Measurements from ENCODE around the gene MRPL36.
"Not testable (repeated sequence)": the region's sequence is repeated elsewhere in the genome, so short reads cannot be mapped to it uniquely, and the experiment has no call there.

The MRPL36 gene

GRCh38 chr5:1816495-1817089 is 17.0 kb upstream of the MRPL36 start:
- DNase-seq, result not testable (repeated sequence)

GRCh38 chr5:1815881-1816292 is 16.2 kb upstream of the MRPL36 start:
- DNase-seq, result no peak

GRCh38 chr5:1815071-1815786 is 15.6 kb upstream of the MRPL36 start:
- no peak for DNase-seq

DNA sequence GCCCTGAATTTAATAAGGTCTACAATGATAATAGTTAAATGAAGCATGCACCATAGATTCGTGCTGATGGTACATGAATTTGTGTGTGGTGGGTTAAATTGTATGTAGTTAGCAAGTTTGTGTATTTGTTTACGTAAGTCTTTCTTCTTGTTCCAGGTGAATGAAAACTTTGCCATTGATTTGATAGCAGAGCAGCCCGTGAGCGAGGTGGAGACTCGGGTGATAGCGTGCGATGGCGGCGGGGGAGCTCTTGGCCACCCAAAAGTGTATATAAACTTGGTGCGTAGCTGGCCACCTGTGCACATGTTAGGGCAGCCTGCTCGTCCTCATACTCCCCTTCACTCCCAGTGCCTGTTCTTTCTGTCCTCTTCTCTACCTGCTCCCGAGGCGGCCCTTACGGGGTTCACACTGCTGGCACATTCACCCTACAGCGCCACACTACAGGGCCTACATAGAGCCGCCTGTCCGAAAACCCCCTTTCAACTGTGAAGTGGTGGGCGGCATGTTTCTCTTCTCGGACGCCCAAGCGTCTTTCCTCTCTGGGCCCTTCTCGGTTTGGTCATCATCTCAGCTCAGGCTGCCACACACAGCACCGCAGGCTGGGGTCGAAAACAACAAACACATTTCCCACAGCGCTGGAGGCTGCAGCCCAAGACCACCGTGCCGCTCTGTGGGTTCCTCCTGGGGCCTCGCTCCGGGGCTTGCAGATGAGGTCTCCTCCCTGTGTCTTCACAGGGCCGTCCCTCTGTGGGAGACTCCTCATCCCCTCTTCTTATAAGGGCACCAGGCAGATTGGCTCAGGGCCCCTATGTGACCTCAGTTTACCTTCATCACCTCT is 14.8 kb upstream of the MRPL36 start:
- DNase-seq, result no peak

- DNase-seq, result no peak
Measured at GRCh38 chr5:1810581-1811101, 11.0 kb upstream of the MRPL36 start.

DNA sequence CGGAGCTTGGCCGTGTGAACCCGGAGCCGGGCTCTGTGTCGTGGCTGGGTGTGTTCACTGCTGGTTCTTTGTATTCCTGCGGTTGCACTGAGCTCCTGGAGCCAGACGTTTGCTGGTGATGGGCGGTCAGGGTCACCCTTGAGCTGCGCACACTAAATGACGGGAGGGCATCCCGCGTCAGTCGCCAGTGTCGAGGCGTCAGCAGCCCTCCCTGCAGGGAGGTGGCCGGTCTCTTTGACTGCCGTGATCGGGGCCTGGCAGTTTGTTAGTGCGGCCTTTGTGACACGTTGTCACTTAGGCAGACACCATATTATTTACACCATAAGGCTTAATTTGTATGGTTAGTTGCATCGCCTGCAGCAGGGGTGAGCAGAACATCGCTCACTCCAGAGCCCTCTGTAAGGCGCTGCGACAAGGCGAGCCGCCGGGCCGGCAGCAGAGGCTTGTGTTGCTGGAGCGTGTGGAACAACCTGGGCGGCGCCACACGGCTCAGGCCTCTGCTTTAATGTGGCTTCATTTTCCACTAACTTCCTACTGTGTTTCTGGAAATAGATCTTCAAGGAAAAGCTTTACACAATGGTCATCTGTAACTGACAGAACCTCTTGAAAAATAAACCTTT is 9.9 kb upstream of the MRPL36 start:
- no peak for DNase-seq

GRCh38 chr5:1808439-1808838 is 8.8 kb upstream of the MRPL36 start:
- no peak for DNase-seq

DNA sequence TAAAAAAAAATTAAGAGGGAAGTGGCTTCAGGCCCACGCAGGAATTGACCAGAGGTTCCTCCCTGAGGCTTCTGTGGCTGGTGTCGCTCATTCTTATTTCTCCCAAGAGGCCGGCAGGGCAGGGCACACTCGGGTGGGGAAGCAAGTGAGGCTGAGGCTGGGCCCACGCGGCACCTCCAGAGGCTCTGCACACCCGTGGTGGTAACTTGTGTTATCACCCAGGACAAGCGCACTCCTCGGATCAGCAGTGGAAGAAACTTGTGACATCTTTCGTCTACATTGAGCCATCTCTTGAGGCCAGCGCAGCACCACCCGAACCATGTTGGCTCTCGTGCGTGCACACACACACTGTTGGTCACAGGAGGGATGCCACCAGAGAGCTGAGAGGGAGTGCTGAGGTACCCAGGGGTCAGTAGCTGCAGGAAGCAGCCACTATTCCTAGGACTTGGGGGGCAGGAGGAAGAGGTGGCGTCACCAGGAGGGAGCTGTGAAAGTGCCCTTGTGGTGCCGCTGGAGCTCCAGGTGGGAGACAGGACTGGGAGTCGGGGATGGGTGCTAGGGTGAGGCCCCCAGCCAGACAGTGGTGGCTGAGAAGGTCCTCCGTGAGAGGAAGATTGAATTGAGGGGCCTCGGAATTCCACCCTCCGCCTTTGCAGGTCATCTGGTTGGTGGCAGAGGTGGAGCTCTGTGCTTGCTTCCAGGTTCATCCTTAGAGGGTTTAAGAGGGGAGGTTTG is 8.0 kb upstream of the MRPL36 start:
- DNase-seq, result no peak

DNA sequence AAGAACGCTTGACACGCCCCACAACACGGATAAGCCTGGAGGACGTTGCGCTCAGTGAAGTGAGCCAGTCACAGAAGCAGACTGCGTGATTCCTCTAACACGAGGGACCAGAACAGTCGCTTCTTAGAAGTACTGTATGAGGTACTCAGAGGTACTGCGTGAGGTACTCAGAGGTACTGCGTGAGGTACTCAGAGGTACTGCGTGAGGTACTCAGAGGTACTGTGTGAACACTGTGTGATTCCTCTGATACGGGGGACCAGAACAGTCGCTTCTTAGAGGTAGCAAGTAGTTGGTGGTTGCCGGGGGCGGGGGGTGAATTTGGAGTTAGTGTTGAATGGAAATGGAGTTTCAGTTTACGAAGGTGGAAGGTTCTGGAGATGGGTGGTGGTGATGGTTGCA is 7.3 kb upstream of the MRPL36 start:
- no peak for DNase-seq

GRCh38 chr5:1806199-1806598 is 6.6 kb upstream of the MRPL36 start:
- no peak for DNase-seq

GRCh38 chr5:1805736-1806135 is 6.1 kb upstream of the MRPL36 start:
- DNase-seq, result no peak

GRCh38 chr5:1805326-1805725 is 5.7 kb upstream of the MRPL36 start:
- DNase-seq, result no peak

GRCh38 chr5:1804001-1804690 is 4.5 kb upstream of the MRPL36 start:
- no peak for DNase-seq

- no peak for DNase-seq
Measured at GRCh38 chr5:1803192-1803591, 3.6 kb upstream of the MRPL36 start.

DNA sequence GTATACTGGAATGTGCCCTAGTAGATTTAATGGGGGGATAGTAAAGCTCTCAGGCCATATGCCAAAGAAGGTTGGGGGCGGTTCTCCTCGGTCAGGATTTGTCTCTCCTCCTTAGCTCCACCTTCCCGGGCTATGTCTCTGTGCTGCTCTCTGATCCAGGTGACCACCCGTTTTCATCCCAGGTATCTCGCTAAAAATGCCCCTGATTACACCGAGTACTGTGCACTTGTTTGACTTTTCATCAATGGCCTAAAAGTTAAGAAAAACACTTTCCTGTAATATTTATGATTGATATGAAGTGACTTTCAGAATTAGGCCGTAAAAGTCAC is 2.3 kb upstream of the MRPL36 start:
- no peak for DNase-seq

DNA sequence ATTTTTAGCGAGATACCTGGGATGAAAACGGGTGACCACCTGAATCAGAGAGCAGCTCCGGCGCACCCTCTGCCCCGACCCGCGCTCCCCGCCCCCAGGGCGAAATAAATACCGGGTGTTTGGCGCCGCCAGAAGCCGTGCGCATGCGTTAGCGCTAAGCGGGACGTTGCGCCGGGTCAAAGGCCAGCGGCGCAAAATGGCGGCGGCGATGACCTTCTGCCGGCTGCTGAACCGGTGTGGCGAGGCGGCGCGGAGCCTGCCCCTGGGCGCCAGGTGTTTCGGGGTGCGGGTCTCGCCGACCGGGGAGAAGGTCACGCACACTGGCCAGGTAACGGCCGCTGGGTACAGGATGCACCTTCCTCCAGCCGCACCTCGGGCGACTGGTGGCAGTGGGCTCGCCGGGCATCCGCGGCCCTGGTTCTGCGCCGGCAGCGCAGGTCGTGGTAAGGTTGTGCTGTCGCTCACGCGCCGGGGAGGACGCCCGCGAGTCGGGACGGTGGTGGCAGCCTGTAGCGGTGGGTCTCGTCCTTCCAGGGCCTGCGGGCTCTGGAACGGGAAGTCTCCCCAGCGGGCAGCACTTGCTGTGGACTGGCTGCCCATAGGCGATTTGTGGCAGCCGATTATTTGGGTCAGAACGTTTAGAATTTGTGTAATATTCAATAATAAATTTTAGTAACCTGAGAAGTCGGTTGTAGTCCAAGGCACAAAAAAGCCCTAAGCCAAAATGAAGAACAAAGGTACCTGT is 1.8 kb upstream of the MRPL36 start, which contains the start of gene NDUFS6:
TSS of gene NDUFS6 (plus strand) at position 186 of the 745 bp plus-strand sequence. CDS start at position 197, 11 bp downstream.
- DNase-seq, result peak; percentile 89

- DNase-seq, result no peak
Measured at GRCh38 chr5:1800472-1801221, 1.0 kb upstream of the MRPL36 start.

DNA sequence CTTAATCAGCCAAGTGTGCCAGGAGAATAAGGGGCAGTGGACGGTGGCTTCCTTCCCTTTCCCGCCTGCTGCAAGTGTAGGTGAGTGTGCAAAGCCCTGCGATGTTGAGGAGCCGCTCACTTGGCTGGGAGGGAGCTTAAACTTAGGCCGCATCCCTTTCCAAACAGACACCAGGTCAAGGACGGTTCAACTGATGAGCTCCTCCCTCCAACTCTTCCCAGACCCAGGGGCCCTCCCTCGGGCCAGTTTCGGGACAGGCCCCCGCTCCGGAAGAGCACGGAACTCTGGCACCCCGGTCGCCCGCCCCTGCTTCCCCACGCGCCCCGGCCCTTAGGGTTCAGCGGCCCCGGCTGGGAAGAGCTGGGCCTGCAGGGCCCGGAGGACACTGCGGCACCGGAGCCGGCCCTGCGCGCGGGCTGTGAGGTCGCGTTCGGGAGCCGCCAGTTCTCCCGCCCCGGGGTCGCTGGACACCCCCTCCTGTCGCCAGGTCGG is 481 bp downstream of the MRPL36 start:
- no peak for DNase-seq

GRCh38 chr5:1798589-1798988 is 1.0 kb downstream of the MRPL36 start:
- DNase-seq, result not testable (repeated sequence)

DNA sequence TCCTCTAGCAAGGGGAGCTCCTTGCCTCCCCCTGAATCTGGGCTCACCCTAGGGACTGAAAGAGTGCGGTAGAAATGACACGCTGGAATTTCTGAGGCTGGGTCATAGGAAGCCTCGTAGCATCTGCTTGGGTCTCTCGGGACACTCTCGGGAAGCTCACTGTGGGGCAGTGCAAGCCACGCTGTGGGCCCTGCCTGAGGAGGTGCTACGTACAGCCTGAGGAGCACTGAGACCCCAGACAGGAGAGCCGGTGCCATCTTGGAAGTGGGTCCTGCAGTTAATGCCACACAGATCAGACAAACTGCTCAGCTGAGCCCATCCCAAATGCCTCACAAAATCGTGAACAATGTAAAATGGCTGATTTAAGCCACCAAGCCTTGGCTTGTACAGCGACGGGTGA is 1.8 kb downstream of the MRPL36 start:
- DNase-seq, result no peak

Measured in right kidney (tissue), 1 donor.